ENCODE results near the gene NUCKS1.

NUCKS1 gene

DNA sequence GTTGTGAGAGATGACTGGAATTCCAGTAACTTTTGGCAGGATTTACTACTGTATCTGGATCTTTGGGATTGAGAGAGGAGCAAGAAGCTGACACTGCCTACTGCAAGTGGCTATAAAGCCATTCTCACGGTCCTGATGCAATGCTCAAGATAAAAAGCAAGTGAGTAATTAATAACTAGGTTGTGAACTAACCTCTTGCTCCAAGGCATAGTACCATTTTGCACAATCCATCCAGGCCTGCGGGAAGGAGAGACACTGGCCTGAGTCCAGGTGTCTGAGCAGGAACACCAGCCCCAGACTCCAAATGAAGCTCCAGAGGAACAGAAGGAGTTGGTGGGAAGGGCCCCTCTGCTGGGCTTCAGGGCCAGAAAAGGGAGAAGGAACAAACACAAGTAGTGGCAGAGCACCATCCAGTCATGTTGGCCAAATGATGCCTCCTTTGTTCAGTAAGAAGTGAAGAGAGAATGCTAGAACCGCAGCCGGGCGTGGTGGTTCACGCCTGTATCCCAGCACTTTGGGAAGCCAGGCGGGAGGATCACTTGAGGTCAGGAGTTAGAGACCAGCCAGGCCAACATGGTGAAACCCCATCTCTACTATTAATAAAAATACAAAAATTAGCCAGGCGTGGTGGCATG is 59.7 kb downstream of the NUCKS1 start:
- TF ChIP-seq, protein P1, sequence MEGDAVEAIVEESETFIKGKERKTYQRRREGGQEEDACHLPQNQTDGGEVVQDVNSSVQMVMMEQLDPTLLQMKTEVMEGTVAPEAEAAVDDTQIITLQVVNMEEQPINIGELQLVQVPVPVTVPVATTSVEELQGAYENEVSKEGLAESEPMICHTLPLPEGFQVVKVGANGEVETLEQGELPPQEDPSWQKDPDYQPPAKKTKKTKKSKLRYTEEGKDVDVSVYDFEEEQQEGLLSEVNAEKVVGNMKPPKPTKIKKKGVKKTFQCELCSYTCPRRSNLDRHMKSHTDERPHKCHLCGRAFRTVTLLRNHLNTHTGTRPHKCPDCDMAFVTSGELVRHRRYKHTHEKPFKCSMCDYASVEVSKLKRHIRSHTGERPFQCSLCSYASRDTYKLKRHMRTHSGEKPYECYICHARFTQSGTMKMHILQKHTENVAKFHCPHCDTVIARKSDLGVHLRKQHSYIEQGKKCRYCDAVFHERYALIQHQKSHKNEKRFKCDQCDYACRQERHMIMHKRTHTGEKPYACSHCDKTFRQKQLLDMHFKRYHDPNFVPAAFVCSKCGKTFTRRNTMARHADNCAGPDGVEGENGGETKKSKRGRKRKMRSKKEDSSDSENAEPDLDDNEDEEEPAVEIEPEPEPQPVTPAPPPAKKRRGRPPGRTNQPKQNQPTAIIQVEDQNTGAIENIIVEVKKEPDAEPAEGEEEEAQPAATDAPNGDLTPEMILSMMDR (IDR thresholded peaks at IDR 0.05; ENCODE audit: insufficient read depth, low read depth, low read length, missing control alignments): no peak
- no peak overlapping the region for H3K4me3 ChIP-seq (ENCODE audit: low read depth, low read length)
- DNase-seq (ENCODE audit: low read depth): no peak

DNA sequence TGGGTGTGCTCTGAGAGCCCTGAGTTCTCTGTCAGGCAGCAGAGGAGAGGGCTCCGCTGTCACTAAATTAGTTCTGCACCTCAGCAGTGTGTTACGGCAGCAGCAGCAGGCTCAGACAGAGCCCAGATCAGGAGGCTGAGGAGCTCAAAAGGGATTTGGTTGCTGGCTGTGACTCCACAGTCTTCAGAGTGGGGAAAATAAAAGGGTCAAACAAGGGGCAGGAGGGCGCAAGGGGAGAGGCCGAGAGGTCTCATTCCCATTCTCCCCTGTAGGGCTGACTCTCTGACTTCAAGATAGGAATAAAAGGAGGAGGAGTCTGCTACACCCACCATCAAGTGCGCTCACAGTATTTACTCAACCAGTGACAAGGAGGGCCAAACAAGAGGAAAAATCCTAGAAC is 60.5 kb downstream of the NUCKS1 start:
- TF ChIP-seq, protein P1 (IDR thresholded peaks at IDR 0.05; ENCODE audit: insufficient read depth, low read depth, low read length, missing control alignments): no peak
- H3K4me3 ChIP-seq (ENCODE audit: low read depth, low read length): no peak overlapping the region
- no peak for DNase-seq (ENCODE audit: low read depth)

DNA sequence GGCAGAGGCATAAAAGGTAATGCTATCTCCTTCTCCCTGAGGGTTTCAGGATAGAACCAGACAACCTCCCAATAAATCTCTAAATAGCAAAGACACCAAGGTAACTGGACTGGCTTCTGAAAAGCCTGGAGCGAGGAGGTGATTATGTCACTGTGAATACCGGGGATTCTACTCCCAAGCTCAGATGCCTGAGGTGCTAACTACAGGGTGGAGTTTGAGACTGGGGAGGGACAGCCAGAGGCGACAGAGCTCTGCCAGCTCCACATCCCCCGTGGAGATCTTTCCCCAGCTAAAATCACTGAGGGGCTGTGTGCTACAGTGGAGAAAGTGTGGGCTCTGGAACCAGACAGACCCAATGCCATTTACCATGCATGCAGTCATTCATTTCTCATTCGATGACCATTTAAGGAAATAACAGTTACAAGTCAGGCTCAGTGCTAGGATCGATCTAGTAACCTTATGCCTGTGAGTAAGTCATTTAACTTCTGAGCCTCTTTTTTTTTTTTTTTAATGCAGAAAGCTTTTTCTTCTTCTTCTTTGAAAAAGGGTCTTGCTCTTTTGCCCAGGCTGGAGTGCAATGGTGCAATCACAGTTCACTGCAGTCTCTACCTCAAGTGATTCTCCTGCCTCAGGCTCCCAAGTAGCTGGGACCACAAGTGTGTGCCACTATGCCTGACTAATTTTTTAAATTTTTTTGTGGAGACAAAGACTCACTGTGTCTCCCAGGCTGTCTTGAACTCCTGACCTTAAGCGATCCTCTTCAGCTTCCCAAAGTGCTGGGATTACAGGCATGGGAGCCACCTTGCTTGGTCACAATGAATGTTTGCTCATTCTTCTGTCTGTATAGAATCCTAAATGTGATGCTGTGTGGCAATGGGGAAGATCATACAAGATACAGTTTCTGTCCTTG is 61.6 kb downstream of the NUCKS1 start:
- H3K4me3 ChIP-seq (ENCODE audit: low read depth, low read length): no peak overlapping the region
- TF ChIP-seq, protein P1 (IDR thresholded peaks at IDR 0.05; ENCODE audit: insufficient read depth, low read depth, low read length, missing control alignments): no peak
- no peak for DNase-seq (ENCODE audit: low read depth)

DNA sequence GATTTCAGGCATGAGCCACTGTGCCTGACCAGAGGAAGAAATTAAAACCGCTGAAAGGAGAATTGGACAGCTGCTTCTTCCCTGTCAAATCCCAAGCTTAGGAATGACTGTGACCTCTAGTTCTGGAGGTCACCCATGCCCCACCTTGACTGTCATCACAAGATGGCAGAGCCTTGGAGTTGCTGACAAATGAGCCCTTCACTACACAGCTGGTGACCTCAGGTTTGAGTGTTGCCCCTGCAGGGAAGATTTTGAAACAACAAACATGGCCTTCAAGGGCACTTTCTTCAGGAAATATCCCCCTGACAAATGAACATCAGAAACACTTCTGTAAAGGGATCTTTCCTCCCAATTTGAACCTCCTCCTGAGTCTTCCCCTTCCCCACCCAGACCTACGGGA is 62.7 kb downstream of the NUCKS1 start:
- no peak for DNase-seq (ENCODE audit: low read depth)
- TF ChIP-seq, protein P1 (IDR thresholded peaks at IDR 0.05; ENCODE audit: insufficient read depth, low read depth, low read length, missing control alignments): no peak
- no peak overlapping the region for H3K4me3 ChIP-seq (ENCODE audit: low read depth, low read length)

DNA sequence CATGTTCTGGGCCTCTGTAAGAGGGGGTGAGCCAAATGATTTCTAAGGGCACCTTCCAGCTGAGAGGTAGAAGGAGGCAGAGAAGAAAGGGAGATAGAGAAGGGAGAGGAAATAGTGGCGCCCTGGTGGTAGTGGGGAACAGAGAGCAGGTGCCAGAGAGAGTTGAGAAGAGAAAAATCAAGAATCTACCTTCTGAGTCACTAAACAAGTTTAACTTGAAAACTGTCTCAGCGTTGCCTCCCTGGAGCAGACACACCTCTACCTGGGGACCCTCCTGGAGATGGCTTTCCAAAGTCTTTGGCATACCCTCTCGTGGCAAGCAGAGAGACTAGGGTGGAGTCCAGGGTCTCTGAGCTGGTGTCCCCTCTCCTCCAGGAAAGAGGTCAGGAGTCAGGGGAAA is 68.6 kb downstream of the NUCKS1 start:
- TF ChIP-seq, protein P1 (IDR thresholded peaks at IDR 0.05; ENCODE audit: insufficient read depth, low read depth, low read length, missing control alignments): no peak
- no peak overlapping the region for H3K4me3 ChIP-seq (ENCODE audit: low read depth, low read length)
- DNase-seq (ENCODE audit: low read depth): no peak

DNA sequence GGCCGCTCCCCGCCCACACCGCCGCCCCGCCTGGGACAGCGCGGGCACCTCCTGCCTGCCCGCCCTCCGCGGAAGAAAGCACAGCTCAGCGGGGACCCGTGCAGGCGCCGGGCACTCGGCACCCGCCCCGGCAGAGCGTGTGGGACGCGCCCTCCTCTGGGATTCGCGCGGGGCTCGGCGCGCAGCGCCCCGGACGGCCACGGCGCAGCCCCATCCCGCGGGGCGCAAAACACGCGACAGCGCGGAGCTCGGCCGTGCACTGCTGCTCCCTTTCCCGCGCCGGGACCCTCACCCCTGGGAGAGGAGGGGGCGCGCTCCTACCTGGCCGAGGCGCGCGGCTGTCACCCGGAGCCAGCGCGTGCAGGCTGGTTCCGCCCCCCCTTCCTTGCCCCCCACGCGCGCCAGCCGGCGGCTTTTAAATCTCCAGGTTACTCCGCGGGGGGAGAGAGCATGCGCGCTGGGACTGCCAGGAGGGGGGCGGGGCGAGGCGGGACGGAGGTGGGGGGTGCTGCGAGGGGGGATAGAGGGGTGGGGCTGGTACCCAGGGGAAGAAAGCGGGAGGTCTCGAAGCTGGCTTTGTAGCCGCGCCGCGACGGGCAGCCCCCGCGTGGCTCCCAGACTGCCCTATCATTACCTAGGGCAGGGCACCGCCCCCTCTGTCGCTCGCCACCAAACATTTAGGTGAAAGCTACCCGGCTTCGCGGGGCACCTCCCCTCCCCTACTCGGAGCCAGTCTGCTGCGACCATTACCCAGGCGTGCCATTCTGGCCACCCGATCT is 69.7 kb downstream of the NUCKS1 start, which contains the start of gene SLC45A3:
SLC45A3 (minus strand) TSS at position 437 of the 779 bp plus-strand sequence. CDS start 15,853 bp downstream, outside the sequence.
- no peak for DNase-seq (ENCODE audit: low read depth)
- TF ChIP-seq, protein P1 (IDR thresholded peaks at IDR 0.05; ENCODE audit: insufficient read depth, low read depth, low read length, missing control alignments): no peak
- H3K4me3 ChIP-seq (ENCODE audit: low read depth, low read length): peak within 1 kb of the TSS; percentile 59
